NCI-H226 (cell line): ENCODE data around the gene CAPN7.
"Not testable (repeated sequence)": the region's sequence is repeated elsewhere in the genome, so short reads cannot be mapped to it uniquely, and the experiment has no call there.

Experiments
- DNase-seq: peaks from one replicate; pipeline ENCODE4 v3.0.0-alpha.2; 2015

CAPN7 gene

DNA sequence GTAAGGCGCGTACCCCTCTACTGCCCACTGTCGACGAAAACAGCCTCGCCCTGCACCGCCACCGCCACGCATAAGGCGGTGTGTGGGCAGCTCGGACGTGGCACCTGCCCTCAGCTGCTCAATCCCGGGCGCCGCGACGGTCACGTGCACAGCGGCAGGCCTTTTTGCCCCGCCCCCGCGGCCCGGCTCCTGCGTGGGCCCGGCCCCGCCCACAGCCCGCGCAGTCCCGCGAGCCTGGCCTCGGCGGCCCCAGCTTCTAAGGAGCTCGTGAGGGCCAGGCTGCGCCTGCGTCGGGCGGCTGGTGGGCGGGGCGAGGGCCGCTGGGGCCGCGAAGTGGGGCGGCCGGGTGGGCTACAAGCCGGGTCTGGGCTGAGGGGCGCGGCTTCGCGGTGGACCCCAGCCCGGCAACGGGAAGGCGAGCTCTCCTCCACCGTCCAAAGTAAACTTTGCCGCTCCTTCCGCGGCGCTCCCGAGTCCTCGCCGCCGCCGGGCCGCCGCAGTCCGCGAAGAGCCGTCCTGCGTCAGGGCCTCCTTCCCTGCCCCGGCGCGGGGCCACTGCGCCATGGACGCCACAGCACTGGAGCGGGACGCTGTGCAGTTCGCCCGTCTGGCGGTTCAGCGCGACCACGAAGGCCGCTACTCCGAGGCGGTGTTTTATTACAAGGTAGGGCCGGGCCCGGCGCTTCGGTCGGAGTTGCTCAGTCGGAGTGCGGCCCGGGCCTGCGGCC, at the start of gene CAPN7:
Gene CAPN7, plus strand, starts transcription at position 313 of the 728 bp plus-strand sequence. Its CDS starts 250 bp downstream, at position 563.
- peak; percentile 90 for DNase-seq

DNA sequence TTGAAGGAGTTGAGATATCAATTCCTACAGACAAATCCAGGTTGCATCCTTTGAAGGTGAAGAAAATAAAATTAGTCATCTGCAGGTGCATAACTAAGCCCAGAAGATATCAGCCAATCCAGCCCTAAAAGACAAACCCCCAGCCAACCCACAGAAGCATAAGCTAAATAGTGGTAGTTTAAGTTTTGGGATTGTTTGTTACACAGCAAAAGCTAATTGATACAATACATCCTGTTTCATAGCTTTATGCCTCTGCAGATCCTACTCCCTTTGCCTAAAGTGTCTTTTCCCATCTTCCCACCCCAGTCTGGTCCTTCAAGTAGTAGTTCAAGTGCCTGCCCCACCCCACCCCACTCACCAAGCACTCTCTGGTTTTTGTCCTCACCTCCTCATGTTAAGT, 48.6 kb upstream of the CAPN7 start:
- DNase-seq = no peak

DNA sequence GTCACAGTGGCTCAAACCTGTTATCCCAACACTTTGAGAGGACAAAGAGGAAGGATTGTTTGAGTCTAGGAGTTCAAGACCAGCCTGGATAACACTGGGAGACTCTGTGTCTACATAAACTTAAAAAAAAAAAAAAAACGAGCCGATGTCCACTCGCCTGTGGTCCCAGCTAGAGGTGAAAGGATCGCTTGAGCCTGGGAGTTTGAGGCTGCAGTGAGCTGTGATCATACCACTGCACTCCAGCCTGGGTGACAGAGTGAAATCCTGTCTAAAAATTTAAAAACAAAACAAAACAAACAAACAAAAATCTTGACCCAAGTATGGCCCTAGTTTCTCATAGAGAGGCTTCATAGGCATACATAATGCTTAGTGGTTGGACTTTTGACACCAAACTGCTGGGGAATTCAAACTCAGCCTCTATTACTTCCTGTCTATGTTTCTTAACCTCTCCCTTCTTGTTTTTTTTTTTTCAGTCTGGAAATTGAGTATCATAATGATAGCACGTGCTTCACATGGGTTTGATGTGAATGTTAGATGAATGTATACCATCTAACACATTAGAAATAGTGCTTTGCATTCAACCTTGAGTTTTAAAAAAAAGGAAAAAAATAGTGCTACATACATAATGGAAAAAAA, 46.4 kb upstream of the CAPN7 start:
- no peak for DNase-seq

DNA sequence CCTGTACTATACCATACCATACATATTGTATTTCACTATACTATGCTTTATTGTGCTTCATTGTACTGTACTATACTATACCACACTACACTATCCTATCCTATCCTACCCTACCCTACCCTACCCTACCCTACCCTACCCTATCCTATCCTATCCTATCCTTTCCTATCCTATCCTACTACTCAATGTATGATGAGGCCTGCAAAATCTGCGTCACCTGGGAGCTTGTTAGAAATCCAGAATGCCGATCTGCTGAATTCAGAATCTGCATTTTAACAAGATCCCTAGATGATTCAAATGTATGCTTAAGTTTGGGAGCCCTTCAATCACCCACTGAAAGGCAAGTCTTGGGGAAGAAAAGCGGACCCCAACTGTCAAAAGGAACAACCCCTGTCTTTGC, 45.4 kb upstream of the CAPN7 start:
- no peak for DNase-seq

DNA sequence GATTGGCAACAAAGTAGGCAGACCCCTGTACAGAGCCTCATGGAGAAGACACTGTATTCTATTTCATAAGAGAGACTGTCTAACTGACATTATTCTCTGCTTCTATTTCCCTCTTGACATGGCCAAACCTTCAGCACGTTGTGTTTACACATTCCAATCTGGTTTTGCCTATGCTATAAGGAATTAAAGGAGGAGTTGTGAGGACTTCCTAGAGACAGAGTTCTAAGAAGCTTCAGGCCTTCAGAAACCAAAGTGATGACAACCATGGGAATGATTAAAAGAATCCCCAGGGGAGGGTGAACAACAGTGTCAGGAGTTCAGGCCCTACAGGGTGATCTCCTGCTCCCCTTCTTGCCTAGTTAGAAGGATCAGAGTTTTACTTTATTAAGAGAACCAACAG, 44.9 kb upstream of the CAPN7 start:
- DNase-seq = no peak

DNA sequence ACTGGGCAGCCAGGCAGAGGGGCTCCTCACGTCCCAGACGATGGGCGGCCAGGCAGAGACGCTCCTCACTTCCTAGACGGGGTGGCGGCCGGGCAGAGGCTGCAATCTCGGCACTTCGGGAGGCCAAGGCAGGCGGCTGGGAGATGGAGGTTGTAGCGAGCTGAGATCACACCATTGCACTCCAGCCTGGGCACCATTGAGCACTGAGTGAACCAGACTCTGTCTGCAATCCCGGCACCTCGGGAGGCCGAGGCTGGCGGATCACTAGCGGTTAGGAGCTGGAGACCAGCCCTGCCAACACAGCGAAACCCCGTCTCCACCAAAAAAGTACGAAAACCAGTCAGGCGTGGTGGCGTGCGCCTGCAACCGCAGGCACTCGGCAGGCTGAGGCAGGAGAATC, 42.4 kb upstream of the CAPN7 start:
- DNase-seq = not testable (repeated sequence)

DNA sequence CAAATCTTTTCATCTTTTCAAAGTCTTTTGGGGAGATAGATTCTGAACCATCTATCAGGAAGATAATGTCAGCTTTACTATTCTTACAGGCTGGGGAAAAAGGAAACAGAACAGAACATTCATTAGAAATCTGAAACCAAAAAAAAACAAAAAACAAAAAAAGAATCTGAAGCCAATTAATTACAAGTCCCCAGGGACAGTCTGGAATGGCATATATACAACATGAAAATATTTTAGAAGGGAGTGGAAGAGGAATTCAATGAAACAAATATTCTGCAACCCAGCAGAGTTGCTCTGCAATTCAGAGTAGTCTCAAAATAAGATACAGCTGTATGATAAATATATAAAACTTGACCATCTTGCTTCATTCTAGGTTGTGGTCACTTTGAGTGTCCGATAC, 41.7 kb upstream of the CAPN7 start:
- DNase-seq = no peak

DNA sequence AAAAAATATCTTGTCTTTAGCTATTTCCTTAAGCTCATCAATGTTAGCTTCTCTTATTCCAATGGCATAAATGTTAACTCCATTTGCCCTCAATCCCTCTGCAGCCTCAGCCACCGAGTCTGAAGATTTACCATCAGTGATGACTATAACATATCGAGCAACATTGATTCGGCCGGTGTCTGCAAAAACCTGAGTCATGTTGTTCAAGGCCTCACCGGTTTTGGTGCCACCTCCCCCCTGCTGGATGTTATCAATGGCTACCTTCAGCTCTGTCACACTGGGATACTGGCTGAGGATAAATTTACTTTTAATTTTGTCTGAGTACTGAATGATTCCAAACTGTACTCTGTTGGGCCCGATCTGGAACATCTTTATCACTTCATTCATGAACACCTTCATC, 41.0 kb upstream of the CAPN7 start:
- DNase-seq = no peak

DNA sequence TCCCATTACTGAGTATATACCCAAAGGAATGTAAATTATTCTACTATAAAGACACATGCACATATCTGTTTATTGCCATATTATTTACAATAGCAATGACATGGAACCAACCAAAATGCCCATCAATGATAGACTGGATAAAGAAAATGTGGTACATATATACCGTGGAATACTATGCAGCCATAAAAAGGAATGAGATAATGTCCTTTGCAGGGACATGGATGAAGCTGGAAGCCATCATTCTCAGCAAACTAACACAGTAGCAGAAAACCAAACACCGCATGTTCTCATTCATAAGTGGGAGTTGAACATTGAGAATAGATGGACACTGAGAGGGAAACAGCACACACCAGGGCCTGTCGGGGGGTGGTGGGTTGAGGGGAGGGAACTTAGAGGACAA, 39.7 kb upstream of the CAPN7 start:
- DNase-seq = not testable (repeated sequence)

DNA sequence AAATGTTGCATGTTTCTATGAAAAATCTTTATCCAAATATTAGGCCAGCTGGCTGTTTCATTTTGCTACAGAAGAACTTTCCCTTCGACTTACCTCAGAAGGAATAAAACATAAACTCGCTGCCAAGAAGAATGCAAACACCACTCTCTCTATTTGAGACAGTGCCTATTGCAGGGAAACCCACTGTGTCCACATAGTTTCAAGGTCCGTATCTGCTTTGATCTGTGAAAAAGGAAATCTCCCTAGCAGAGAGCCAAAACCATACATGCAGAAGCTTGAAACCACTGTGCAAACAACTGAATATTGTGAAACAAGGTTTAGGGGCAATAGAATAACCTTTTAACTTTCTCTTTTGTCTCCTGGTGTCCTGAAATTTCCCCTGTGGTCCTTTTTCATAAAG, 35.0 kb upstream of the CAPN7 start:
- no peak for DNase-seq

DNA sequence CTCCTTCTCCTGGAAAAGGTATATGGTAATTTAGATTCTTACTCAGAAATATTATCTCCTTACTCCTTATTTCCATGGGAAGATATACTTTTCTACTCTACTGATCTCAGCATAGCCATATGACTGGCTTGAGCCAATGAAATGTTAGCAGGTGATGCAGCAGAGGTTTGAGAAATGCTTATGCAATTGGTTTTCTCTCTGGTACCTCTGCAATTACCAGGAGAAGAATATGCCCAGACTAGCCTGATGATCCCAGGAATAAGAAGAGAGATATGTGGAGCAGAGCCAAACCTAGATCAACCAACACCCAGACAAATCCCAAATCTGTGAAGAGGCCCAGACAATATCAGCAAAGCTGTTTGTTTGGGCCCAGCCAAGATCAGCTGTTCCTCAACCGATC, 33.2 kb upstream of the CAPN7 start:
- no peak for DNase-seq

DNA sequence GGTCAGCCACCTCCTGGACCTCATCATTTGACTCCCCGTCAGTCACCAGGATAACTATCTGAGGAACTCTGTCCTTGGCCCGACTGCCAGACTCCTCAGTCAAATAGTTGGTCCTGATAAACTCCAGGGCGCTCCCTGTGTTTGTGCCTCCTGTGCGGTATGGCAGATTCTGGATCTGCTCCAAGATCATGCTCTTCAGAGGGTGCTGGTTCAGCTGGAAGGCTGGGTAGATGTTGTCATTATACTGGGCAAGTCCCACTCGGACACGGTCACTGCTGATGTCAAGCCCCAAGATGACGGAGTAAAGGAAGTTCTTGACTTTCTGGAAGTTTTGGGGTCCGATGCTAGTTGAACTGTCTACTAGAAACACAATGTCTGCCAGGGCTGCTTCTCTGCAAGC, 31.1 kb upstream of the CAPN7 start:
- no peak for DNase-seq

DNA sequence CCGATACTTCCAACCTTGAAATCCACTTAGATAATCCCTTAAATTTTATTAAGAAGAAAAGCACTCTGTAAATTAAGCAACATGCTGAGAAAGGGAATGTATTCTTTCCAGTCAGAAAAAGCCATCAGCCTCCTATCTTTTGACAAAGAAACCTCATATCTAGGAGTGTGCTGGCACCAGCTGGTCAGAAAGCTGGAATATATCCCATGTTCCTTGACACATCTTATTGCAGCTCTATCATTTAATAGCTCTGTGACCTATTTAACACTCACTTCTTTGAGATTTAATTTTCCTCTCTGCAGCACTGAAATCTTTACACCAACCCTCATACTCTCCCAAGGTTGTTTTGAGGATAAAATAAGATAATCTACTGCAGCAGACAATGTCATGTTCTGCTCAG, 30.4 kb upstream of the CAPN7 start:
- DNase-seq = no peak

DNA sequence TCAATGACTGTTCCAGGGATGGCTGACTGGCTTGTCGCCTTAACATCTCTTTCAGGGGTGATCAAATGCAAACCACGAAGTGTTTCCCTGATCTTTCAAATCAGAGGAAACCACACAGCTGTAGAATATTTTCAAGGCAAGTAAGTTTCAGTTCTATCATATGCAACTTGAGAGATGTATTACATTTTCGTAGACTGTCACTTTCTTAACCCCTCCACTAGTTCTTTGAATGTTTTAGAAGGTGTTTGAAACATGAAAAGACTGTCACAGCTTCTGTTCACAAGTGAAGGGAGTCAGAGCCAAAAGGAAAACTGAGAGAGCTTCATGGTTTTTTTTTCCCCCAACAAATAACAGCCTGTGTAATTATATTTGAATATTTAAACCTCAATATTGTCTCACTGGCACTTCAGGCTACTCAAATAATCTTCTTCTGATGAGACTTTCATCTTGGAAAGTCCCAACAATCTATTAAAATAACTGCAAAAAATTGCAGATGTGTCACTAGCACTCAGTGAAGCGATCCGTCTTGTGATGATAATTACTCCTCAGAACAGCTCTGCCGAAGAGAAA, 25.9 kb upstream of the CAPN7 start:
- no peak for DNase-seq

DNA sequence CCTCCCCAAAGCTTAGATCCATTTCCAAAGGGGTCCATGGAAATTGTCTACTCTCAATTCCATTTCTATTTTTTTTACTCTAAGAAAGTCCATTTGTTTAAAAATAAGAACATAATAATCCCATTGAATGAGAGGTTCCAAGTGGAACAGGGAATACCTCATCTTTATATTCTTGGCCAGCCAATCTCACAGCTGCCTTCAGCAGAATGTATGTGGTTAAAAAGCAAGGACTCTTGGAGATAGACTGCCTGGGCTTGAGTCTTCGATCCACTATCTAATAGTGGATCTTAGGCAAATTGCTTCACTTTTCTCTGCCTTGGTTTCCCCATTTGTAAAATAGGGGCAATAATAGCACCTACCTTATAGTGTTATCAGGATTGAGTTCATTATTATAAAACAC, 24.5 kb upstream of the CAPN7 start:
- DNase-seq = no peak

DNA sequence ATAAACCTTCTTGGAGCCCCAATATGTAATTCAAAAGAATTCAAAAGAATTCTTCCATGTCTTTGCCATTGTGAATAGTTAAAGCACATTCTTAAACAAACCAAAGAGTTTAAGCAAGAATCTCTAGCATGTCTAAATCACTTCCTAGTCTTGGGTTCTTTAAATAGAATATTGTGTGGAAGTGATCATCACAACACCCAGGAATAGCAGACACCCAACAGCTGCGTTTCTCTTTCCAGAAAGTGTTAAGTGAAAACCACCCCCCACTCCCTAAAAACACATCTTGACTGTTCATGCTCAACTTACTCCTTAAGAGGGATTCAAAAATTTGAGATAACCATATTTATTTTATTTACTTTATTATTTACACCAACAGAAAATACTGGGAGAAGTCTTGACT, 24.1 kb upstream of the CAPN7 start:
- no peak for DNase-seq

DNA sequence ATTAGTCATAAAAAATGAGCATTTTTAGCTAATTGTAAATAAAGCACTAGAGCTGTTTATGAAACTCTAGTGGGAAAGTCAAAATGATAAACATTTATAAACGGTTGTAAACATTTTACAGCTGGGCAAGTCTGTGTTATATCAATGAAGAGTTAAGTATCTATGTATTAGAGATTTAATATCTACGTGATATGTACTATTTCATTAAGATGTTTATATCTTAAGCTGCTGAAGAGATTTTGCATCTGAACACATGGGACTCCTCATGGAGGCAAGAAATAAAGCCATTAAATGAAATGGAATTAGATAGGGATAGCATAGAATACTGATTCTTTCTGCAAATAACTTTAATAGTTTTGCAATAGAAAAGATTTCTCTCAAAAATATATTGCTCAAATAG, 23.0 kb upstream of the CAPN7 start:
- no peak for DNase-seq

DNA sequence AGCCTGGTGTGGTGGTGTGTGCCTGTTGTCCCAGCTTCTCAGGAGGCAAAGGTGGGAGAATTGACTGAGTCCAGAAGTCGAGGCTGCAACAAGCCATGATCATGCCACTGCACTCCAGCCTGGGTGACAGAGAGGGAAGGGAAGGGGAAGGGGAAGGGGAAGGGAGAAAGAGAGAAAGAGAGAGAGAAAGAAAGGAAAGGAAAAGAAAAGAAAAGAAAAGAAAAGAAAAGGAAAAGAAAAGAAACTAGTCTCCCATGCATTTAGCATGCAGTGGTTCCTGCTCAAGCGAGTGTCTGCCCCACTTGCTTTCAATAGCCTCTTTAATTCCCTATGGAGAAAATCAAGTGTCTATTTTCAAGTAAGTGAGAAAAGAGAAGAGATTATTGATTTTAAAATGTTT, 20.6 kb upstream of the CAPN7 start:
- DNase-seq = no peak

DNA sequence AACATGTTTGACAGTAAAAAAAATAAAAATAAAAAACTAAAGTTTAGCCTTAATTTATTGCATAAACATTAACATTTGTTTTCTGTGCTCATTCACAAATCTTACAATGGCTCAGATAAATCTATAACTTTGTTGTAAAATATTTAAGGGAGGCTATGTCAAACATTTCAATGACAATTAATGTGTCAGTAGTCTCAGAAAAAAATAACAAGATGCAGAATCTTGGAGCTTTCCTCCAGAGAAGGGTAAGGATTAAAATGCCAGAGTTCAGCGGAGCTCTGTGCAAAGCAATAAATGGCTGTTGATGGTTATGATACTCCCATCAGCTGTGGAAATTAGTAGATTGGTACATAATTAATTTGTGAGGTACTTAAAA, 20.0 kb upstream of the CAPN7 start:
- no peak for DNase-seq

DNA sequence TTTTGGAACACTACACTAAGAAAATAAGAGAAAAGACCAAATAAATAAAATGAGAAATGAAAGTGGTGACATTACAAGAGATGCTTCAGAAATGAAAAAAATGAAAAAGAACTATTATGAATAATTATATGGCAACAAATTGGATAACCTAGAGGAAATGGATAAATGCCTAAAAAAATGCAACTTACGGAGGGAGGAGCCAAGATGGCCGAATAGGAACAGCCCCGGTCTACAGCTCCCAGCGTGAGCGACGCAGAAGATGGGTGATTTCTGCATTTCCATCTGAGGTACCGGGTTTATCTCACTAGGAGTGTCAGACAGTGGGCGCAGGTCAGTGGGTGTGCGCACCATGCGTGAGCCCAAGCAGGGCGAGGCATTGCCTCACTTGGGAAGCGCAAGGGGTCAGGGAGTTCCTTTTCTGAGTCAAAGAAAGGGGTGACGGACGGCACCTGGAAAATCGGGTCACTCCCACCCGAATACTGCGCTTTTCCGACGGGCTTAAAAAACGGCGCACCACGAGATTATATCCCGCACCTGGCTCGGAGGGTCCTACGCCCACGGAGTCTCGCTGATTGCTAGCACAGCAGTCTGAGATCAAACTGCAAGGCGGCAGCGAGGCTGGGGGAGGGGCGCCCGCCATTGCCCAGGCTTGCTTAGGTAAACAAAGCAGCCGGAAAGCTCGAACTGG, 19.4 kb upstream of the CAPN7 start:
- not testable (repeated sequence) for DNase-seq

DNA sequence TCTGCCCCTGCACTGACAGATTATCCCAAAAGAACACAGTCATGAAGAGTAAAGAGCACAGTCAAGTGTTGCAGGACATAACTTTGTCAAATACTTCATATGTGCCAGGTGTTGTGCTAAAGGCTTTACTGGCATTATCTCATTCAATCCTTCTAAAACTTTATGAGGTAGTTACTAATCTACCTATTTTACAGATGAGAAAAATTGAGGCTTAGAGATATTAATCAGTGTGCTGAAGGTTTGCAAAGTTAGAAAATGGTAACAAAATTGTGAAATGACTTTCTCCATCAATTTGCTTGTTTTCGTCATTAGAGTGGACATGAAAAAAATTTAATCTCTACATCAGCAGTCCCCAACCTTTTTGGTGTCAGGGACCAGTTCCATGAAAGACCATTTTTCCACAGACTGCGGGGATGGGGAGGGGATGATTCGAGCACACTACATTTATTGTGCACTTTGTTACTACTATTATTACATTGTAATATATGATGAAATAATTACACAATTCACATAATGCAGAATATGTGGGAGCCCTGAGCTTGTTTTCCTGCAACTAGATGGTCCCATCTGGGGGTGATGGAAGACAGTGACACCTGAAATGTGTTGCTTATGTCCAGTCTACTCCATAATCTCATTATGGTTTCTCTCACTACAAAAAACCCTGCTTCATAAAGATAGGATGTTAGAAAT, 8.6 kb upstream of the CAPN7 start:
- no peak for DNase-seq

DNA sequence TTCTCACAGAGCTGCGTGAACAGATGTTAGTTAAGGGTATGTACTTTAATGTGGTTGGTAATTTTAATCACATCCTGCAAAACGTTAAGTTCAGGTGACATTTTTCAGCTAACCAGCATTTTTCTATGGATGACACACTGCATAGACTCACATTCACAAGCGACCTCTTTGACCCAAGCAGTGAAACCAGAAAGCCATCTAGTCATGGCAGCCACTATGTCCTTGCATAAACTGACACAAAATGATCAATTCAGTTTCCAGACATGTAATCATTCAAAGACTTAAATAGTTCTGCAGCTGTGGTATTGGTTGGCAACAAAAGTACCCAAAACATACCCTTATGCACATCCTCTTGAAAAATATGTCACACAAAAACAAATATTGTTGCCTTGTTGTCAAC, 7.4 kb upstream of the CAPN7 start:
- no peak for DNase-seq

DNA sequence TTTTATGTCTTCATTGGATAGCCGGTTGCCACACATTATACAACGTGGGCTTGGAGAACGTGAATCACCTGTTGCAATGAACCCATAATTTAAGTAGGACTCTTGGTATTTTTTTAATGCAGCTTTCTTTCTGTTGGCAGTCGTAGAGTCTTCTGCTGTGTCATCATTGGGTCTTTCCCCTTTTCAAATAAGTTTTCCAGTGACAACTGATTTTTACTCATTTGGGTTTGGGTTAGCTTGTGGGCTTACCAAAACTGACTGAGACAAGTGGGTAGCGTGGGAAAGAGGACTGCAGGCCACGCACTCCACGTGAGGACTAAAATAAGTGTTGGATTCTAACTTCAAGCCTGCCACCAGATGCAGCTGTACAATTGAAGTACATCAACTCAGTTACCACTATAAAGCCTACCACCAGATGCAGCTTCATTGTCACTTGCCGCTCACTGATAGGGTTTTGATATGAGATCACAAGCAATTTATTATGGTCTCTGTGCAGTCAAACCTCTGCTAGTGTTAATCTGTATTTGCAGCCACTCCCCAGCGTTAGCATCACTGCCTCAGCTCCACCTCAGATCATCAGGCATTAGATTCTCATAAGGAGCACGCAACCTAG, 6.4 kb upstream of the CAPN7 start:
- DNase-seq = no peak
